Measurements from ENCODE around the gene FMO4. TPM values are rescaled to one million over a fixed set of nuclear protein-coding genes. Genes with fewer than 3 reads are reported as not detected.

FMO4 gene
- total and polyA plus RNA-seq, 9 of the 15 experiments (the other 6 are each of a cell fraction or from before 2014, with no cell fraction given), result 0.25 to 1.1 (median 0.54) TPM; not detected in 2

- TF ChIP-seq CCNT2 (IDR thresholded peaks at IDR 0.05; ENCODE audit: borderline replicate concordance, extremely low read depth, insufficient read length, low read depth, low read length) (no peak), MAFG (tag; conservative IDR thresholded peaks at IDR 0.05) (no peak), ZNF311 (CRISPR knock-in tag; IDR thresholded peaks at IDR 0.05) (no peak), ZNF431 (CRISPR knock-in tag; IDR thresholded peaks at IDR 0.05) (no peak), MBD1 (CRISPR knock-in tag; IDR thresholded peaks at IDR 0.05) (no peak), FOSL1 (tag; conservative IDR thresholded peaks at IDR 0.05) (no peak), NR3C1 (CRISPR knock-in tag; IDR thresholded peaks at IDR 0.05) (no peak), FOXJ2 (tag; IDR thresholded peaks at IDR 0.05) (no peak)
Measured at GRCh38 chr1:171279678-171280077, 34.3 kb upstream of the FMO4 start (continued).

GRCh38 chr1:171280599-171280998 is 33.4 kb upstream of the FMO4 start:
- no peaks in the 10 kb centered on the region for H3K27me3 ChIP-seq (ENCODE audit: control insufficient read depth in 2 of 2, insufficient read depth in 2 of 2, low read length in 2 of 2)
- H3K9me1 ChIP-seq (ENCODE audit: control insufficient read depth, insufficient read depth, low read length), result no peaks in the 10 kb centered on the region
- no peak overlapping the region for H3K4me2 ChIP-seq (ENCODE audit: insufficient read depth, low read length)
- POLR2A ChIA-PET, result no interaction called here
- CTCF ChIA-PET (ENCODE audit: low intra/inter-chr PET ratio), result no interaction called here
- H3K4me1 ChIP-seq (replicated peaks in 1 of 2; ENCODE audit: control insufficient read depth in 2 of 2, insufficient read depth in 2 of 2, low read length in 2 of 2), result no peaks in the 10 kb centered on the region
- no peak overlapping the region for H3K27ac ChIP-seq (ENCODE audit: extremely low read depth, low read depth, low read length)
- DNase-seq (ENCODE audit: extremely low read depth in 1 of 4, low spot score in 3 of 4) (no peak), ATAC-seq (no peak), FAIRE-seq (no peak)
- no TSS peak for BruUV-seq (replicated peaks)
- in situ Hi-C loops (cut with MboI) (no loop called here), intact Hi-C loops (cut with micrococcal nuclease) (no loop called here)
- H3K9ac ChIP-seq (ENCODE audit: insufficient read depth in 1 of 2, low read depth in 2 of 2, low read length in 2 of 2), result no peak overlapping the region
- no peaks in the 10 kb centered on the region for H3K9me3 ChIP-seq (replicated peaks; ENCODE audit: control insufficient read depth, insufficient read depth, low read depth, low read length)
- no peaks in the 10 kb centered on the region for H4K20me1 ChIP-seq (replicated peaks; ENCODE audit: control insufficient read depth, insufficient read depth, low read length)
- WGBS (ENCODE audit: insufficient coverage, low coverage, missing lambda C conversion rate), result 4% methylated on average over 7 of the region's 7 CpGs
- H2AFZ ChIP-seq (ENCODE audit: low read depth, low read length), result no peak overlapping the region
- H3K4me3 ChIP-seq, result no peak overlapping the region
- H3K79me2 ChIP-seq (ENCODE audit: control insufficient read depth, insufficient read depth, low read length), result no peaks in the 10 kb centered on the region
- no peaks in the 10 kb centered on the region for H3K36me3 ChIP-seq (ENCODE audit: control insufficient read depth, insufficient read depth, low read length)
- no peak for TF ChIP-seq ZBTB33 (CRISPR knock-in tag; IDR thresholded peaks at IDR 0.05)
- no peak for TF ChIP-seq GABPA (tag; conservative IDR thresholded peaks at IDR 0.05; ENCODE audit: low read depth)
- TF ChIP-seq ZBTB34 (CRISPR knock-in tag; IDR thresholded peaks at IDR 0.05), result no peak
- TF ChIP-seq ATF3 (IDR thresholded peaks at IDR 0.05), result no peak
- TF ChIP-seq ATF3 (CRISPR knock-in tag; conservative IDR thresholded peaks at IDR 0.05), result no peak
